ENCODE data around the gene DCTN1.

Gene DCTN1

DNA sequence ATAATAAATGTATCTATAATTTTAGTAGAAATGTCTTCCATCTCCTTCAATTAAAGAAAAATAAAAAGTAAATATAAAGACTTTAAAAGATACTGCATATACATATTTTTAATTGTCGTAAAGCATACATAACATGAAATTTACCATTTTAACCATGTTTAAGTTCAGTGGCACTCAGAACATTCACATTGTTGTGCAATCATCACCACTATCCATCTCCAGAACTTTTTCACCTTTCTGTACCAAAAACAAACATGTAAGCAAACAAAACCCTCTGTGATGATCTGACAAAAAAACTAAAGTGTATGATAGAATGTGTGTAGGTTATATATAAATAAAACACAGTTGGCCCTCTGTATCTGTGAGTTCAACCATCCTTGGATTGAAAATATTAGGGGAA, 13.4 kb upstream of the DCTN1 start:
- no peak overlapping the region for H3K4me3 ChIP-seq (ENCODE audit: low read length)
- TF ChIP-seq, protein P1, sequence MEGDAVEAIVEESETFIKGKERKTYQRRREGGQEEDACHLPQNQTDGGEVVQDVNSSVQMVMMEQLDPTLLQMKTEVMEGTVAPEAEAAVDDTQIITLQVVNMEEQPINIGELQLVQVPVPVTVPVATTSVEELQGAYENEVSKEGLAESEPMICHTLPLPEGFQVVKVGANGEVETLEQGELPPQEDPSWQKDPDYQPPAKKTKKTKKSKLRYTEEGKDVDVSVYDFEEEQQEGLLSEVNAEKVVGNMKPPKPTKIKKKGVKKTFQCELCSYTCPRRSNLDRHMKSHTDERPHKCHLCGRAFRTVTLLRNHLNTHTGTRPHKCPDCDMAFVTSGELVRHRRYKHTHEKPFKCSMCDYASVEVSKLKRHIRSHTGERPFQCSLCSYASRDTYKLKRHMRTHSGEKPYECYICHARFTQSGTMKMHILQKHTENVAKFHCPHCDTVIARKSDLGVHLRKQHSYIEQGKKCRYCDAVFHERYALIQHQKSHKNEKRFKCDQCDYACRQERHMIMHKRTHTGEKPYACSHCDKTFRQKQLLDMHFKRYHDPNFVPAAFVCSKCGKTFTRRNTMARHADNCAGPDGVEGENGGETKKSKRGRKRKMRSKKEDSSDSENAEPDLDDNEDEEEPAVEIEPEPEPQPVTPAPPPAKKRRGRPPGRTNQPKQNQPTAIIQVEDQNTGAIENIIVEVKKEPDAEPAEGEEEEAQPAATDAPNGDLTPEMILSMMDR (IDR thresholded peaks at IDR 0.05; ENCODE audit: insufficient read depth, low read depth, low read length, missing control alignments): no peak
- no peak for DNase-seq (ENCODE audit: low read depth)

- DNase-seq (ENCODE audit: low read depth): no peak
- TF ChIP-seq, protein P1 (IDR thresholded peaks at IDR 0.05; ENCODE audit: insufficient read depth, low read depth, low read length, missing control alignments): no peak
- H3K4me3 ChIP-seq (ENCODE audit: low read length): no peak overlapping the region
Measured at GRCh38 chr2:74392449-74392743, 12.3 kb upstream of the DCTN1 start.

DNA sequence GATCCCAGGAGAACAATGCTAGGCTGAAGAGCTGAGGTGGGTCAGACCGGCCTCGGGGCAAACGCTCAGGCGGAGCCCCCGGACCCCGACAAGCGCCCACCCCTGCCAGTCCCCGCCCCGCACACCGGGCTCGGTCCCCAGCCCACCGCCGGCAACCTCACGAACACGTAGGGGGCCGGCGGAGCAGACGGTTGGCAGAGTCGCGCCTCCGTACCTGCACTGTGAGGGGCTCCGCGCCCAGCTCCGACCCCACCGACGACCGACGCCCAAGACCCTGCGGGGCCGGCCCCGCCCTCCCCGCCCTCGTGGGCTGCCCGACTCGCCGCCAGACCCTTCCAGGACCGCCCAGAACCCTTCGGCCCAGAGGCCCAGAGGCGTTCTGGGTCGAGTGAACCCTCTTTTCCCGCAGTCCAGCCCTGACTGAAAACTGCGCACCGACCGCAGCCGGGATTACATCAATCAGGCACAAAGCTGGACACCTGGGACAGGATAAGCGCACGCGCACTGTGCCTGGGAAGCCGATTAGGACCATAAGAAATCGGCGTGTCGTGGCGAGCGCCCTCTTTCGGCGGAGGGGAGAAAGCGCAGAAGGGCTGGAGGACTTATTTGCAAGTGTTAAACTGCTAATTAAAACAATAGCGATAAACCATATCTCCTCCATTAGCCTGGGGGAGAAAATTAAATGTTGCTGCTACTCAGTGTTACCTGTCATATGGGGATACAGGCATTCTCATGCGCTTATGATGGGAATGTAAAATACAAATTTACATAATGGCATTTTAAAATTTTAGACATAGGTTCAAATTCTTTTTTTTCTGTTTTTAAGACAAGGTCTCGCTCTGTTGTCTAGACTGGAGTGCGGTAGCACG, 11.7 kb upstream of the DCTN1 start:
- peak overlapping the region; percentile 80 for H3K4me3 ChIP-seq (ENCODE audit: low read length)
- TF ChIP-seq, protein P1 (IDR thresholded peaks at IDR 0.05; ENCODE audit: insufficient read depth, low read depth, low read length, missing control alignments): peak; percentile 99
- DNase-seq (ENCODE audit: low read depth): peak; percentile 93

GRCh38 chr2:74391209-74391579, 11.1 kb upstream of the DCTN1 start:
- TF ChIP-seq, protein P1 (IDR thresholded peaks at IDR 0.05; ENCODE audit: insufficient read depth, low read depth, low read length, missing control alignments): no peak
- peak overlapping the region; percentile 80 for H3K4me3 ChIP-seq (ENCODE audit: low read length)
- peak; percentile 15 for DNase-seq (ENCODE audit: low read depth)

- DNase-seq (ENCODE audit: low read depth): no peak
- H3K4me3 ChIP-seq (ENCODE audit: low read length): peak overlapping the region; percentile 80
- TF ChIP-seq, protein P1 (IDR thresholded peaks at IDR 0.05; ENCODE audit: insufficient read depth, low read depth, low read length, missing control alignments): no peak
Measured at GRCh38 chr2:74390606-74391005, 10.5 kb upstream of the DCTN1 start.

- TF ChIP-seq, protein P1 (IDR thresholded peaks at IDR 0.05; ENCODE audit: insufficient read depth, low read depth, low read length, missing control alignments): no peak
- H3K4me3 ChIP-seq (ENCODE audit: low read length): no peak overlapping the region
- DNase-seq (ENCODE audit: low read depth): peak; percentile 30
Measured at GRCh38 chr2:74387346-74387745, 7.2 kb upstream of the DCTN1 start.

DNA sequence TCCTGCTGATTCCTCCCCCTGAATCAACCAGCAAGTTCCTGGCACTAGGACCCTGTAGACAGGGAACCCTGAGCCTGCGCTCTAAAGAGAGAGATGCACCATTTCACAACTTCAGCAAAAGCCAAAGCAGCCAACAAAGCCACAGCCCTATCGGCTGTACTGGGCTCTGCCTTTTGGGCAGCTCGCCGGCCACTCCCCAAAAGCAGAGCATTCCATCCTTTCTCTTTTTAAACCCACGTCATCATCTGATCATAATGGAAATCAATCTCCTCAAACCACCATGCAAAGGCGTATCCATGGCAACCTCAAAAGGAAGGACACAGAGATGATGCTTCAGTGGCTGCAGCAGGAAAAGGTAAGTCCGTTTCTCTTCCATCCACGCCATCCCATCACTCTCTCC, 5.3 kb upstream of the DCTN1 start:
- H3K4me3 ChIP-seq (ENCODE audit: low read length): no peak overlapping the region
- TF ChIP-seq, protein P1 (IDR thresholded peaks at IDR 0.05; ENCODE audit: insufficient read depth, low read depth, low read length, missing control alignments): no peak
- no peak for DNase-seq (ENCODE audit: low read depth)

All from epithelial cell of esophagus (primary cell).